ENCODE results near the gene BCAT1.

DNA sequence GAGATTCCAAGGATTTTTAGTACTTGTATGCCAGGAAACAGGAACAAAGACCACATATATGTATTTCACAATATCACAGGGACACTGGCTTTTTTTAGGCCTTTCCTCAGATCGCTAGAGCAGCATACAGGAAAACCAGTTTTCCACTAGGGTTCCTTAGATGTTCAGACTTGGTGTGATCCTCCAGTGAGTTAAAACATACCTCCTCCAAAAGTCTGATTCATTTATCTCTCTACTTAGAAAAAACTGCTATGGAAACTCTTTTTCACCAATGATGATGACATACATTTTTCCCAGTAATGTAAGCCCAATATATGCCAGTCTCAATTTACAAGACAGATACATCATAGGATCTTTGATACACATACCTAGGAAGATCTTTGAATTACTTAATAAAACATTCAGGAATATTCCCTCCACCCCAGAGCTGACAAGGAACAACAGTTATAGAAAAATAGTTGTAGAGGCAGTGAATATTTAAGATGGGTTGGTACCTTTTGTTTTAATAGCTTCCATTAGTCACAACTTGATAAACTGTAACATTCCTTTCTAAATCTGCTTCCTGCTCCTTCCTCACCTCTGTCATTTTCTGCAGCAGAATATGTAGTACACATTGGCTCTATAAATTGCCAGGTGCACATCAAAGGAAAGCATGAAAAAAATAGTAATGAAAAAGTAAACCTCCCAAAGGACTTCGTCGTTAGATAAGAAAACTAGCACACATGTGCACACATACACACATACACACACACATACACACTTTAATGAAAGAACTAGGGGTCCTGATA lies 27.5 kb downstream of the BCAT1 start:
- TF ChIP-seq GABPA (IDR thresholded peaks at IDR 0.05; ENCODE audit: borderline replicate concordance, insufficient read depth, low read length): no peak
- TF ChIP-seq RNF2 (IDR thresholded peaks at IDR 0.05; ENCODE audit: borderline replicate concordance, low read depth, low read length, missing control alignments, poor library complexity, severe bottlenecking): no peak
- TF ChIP-seq POLR2AphosphoS5 (IDR thresholded peaks at IDR 0.05; ENCODE audit: low read depth, low read length): no peak
- no peak for TF ChIP-seq TAF1 (IDR thresholded peaks at IDR 0.05; ENCODE audit: low read depth, low read length)
- TF ChIP-seq, protein P1, sequence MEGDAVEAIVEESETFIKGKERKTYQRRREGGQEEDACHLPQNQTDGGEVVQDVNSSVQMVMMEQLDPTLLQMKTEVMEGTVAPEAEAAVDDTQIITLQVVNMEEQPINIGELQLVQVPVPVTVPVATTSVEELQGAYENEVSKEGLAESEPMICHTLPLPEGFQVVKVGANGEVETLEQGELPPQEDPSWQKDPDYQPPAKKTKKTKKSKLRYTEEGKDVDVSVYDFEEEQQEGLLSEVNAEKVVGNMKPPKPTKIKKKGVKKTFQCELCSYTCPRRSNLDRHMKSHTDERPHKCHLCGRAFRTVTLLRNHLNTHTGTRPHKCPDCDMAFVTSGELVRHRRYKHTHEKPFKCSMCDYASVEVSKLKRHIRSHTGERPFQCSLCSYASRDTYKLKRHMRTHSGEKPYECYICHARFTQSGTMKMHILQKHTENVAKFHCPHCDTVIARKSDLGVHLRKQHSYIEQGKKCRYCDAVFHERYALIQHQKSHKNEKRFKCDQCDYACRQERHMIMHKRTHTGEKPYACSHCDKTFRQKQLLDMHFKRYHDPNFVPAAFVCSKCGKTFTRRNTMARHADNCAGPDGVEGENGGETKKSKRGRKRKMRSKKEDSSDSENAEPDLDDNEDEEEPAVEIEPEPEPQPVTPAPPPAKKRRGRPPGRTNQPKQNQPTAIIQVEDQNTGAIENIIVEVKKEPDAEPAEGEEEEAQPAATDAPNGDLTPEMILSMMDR (IDR thresholded peaks at IDR 0.05; ENCODE audit: control extremely low read depth in 1 of 3, insufficient read depth in 1 of 3, low read depth in 1 of 3, low read length in 3 of 3): no peak
- no peak for TF ChIP-seq NRF1 (IDR thresholded peaks at IDR 0.05; ENCODE audit: low read depth, low read length)
- no peak for TF ChIP-seq TBP (IDR thresholded peaks at IDR 0.05; ENCODE audit: low read depth, low read length)
- TF ChIP-seq SP1 (IDR thresholded peaks at IDR 0.05; ENCODE audit: low read depth, low read length): no peak
- no peak for TF ChIP-seq KDM1A (IDR thresholded peaks at IDR 0.05; ENCODE audit: borderline replicate concordance, low read length)
- TF ChIP-seq EZH2 (IDR thresholded peaks at IDR 0.05; ENCODE audit: low read depth, low read length, severe bottlenecking): no peak
- TF ChIP-seq, protein P2, sequence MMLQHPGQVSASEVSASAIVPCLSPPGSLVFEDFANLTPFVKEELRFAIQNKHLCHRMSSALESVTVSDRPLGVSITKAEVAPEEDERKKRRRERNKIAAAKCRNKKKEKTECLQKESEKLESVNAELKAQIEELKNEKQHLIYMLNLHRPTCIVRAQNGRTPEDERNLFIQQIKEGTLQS (IDR thresholded peaks at IDR 0.05; ENCODE audit: insufficient read depth, low read depth, low read length): no peak
- no peak for TF ChIP-seq ZNF274 (IDR thresholded peaks at IDR 0.05; ENCODE audit: borderline replicate concordance, extremely low read depth, low read length)
- TF ChIP-seq JUND (IDR thresholded peaks at IDR 0.05; ENCODE audit: low read length): no peak

Measured in H1 (cell line).